Pancreas (tissue), 10 donors: ENCODE data around the gene PHGDH. TPM values are rescaled to one million over a fixed set of nuclear protein-coding genes. Genes with fewer than 3 reads are reported as not detected.
A peak's percentile ranks its signal among the peaks of the same experiment; 100 is the strongest.

ENCODE experiments used
- ATAC-seq, 4 donors: fragments of 200-7000 bp; cut with Tn5 transposase; one replicate each; pipeline versions ENCODE4 v1.8.0 to v1.9.1; 2020; ENCODE audit warnings: mild to moderate bottlenecking in 4 of 4, moderate library complexity in 4 of 4
- DNase-seq, 6 donors: peaks; one replicate each; pipeline ENCODE4 v3.0.0-alpha.2; 2020
- FAIRE-seq: peaks from 2 replicates; lab custom pipeline; 2012; peaks lifted over from hg19 to GRCh38; lab: Jason Lieb, UNC
- H3K27ac ChIP-seq, 4 donors: fragments of 200-600 bp; sonication (generic); 1 replicate in 3 of 4; 2 replicates in 1 of 4; pipeline versions ENCODE4 v1.5.0 to v1.8.0; 2020
- H3K27me3 ChIP-seq, 4 donors: fragments of 200-600 bp; one replicate each; pipeline ENCODE4 v1.8.0; 2021
- H3K36me3 ChIP-seq, 3 donors: fragments of 200-600 bp; sonication (generic) in 1 of 3; one replicate each; pipeline versions ENCODE4 v1.5.0 to v1.8.0; 2020 to 2021
- H3K4me1 ChIP-seq, 3 donors: fragments of 200-600 bp; one replicate each; pipeline ENCODE4 v1.8.0; 2021
- H3K4me3 ChIP-seq, 4 donors: fragments of 200-600 bp; sonication (generic) in 2 of 4; one replicate each; pipeline versions ENCODE4 v1.5.0 to v1.8.0; 2020 to 2021
- H3K9me3 ChIP-seq, 4 donors: fragments of 200-600 bp; one replicate each; pipeline ENCODE4 v1.8.0; 2021
- CTCF ChIP-seq, 4 donors: fragments of 200-600 bp; sonication (generic) in 3 of 4; IDR thresholded peaks; one replicate each; pipeline versions ENCODE4 v1.5.0 to v1.8.0; 2021; ENCODE audit warnings: antibody characterized with exemption in 4 of 4
- WGBS, 2 donors: extraction: QIAGEN DNeasy Blood & Tissue Kit; methylation state at CpG; one replicate each; pipeline ENCODE4 v1.1.7; 2013; 5-methylcytosine and 5-hydroxymethylcytosine counted together
- intact Hi-C, 3 donors: fragments of 100-400 bp; cut with DNase I; formaldehyde crosslinking; loops; one replicate each; pipeline versions ENCODE4 v1.11.1 to v1.14.2; 2022
- polyA plus RNA-seq, 2 donors: library from polyadenylated mRNA; stranded (reverse); fragments of 200-250 nt; gene quantifications; one replicate each; pipeline ENCODE4 v1.2.3, GENCODE V29; 2013
- total RNA-seq, 6 donors: library from RNA; stranded (reverse); fragmentation: NEBNext Ultra II Directional in 4 of 6; extraction: Animal tissue kit (Norgen Biotek cat#: 25700) in 4 of 6; gene quantifications; one replicate each; pipeline versions ENCODE4 v1.2.1 to v1.2.4, GENCODE V29; 2021 to 2023
- donor health status: healthy with polysubstance abuse.
- donor health status: DM: no; HTN: no; CAD: no; lungs with moderate emphysema.
- donor health status: DM: no; HTN: no; CAD: no.
- donor health status: control.
- donor health status: control.
- donor health status: Bipolar disorder and iron deficiency.
- donor health status: DM: yes; HTN: yes; CAD: no.
- donor health status: DM: no; HTN: no; CAD: no.
- donor health status: DM: no; HTN: no; CAD: no.
- donor health status: DM: yes; HTN: yes; CAD: no.

Gene PHGDH
- total and polyA plus RNA-seq, 8 donors, result 28.2 to 357 (median 70.4) TPM

GRCh38 chr1:119739150-119739549 is 27.4 kb downstream of the PHGDH start:
- TF ChIP-seq CTCF (IDR thresholded peaks at IDR 0.05), result no peak
- Histone ChIP-seq H3K27ac (no peak overlapping the region), H3K4me3 (no peak overlapping the region), H3K9me3 (no peaks in the 10 kb centered on the region), H3K27me3 (no peaks in the 10 kb centered on the region), H3K4me1 (peaks cover 7 to 13% (median 12%) of the 10 kb centered on the region in 3 donors), H3K36me3 (peaks cover 0 to 36% (median 0%) of the 10 kb centered on the region in 3 donors)
- FAIRE-seq, result no peak
- intact Hi-C loops, result no loop called here
- no peak for ATAC-seq
- 65 to 70% methylated on average over 6 of the region's 6 CpGs for WGBS, 2 donors
- DNase-seq, result no peak

- Histone ChIP-seq H3K27ac (no peak overlapping the region), H3K4me3 (no peak overlapping the region), H3K27me3 (no peaks in the 10 kb centered on the region), H3K4me1 (peaks cover 7 to 13% (median 12%) of the 10 kb centered on the region in 3 donors), H3K9me3 (no peaks in the 10 kb centered on the region), H3K36me3 (peaks cover 0 to 27% (median 0%) of the 10 kb centered on the region in 3 donors)
- intact Hi-C loops, result loop anchor here in 1 of 3 donors (10.0 kb wide), 1 partner anchor 135 kb away; no protein-coding TSS in a partner anchor
- ATAC-seq (no peak), DNase-seq (no peak), FAIRE-seq (no peak)
- whole genome bisulfite sequencing, 2 donors, result 97 to 100% methylated on average over 2 of the region's 2 CpGs
- TF ChIP-seq CTCF (IDR thresholded peaks at IDR 0.05), result no peak
Observed at GRCh38 chr1:119740261-119740660, 28.5 kb downstream of the PHGDH start.

DNA sequence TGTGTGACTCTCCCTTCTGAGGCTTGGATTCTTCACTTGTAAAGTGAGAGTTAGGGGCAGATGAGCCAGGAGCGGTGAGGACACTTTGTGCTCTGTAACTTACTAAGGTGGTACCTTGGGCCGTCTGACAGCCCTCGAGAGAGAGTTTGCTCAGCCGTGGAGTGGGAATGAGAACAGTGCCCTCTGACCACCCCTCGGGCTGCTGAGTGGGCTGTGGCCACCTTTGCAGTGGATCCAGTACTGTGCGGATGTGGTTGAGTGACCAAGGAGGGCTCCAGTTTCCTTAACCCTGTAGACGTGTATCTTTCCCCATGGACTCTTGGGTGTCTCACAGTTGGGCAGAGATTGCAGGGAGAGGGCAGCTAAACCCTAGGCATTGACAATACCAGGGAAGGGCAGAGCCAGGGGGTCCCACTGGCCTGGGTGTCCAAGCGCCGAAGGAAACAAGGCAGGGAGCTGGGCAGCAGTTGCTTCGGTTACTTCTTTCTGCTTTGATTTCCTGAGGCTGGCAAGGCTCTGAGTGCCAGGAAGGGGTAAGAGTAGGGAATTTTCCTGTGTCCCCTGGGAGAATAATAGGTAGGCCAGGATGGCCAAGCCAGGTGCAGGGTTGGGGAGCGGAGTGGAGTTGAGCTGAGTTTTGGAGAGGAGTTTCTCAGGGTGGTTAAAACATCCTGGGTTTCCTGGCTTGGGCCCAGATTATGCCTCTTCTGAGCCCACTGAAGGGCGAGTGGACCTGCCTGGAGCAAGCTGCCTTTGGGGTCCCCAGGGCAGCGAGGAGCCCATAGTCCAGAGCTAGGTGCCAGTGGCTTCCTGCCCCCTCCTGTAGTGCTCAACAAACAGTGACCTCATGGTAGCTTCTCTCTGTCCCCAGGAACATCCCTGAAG is 29.4 kb downstream of the PHGDH start:
- intact Hi-C loops, result loop anchor here in 1 of 3 donors (10.0 kb wide), 1 partner anchor 134 kb away; no protein-coding TSS in a partner anchor
- no peak for FAIRE-seq
- H3K9me3 ChIP-seq, result no peaks in the 10 kb centered on the region
- H3K27ac ChIP-seq, result no peak overlapping the region
- no peak for DNase-seq
- no peaks in the 10 kb centered on the region for H3K27me3 ChIP-seq
- TF ChIP-seq CTCF (IDR thresholded peaks at IDR 0.05), result no peak
- 88 to 89% methylated on average over 13 of the region's 13 CpGs for WGBS, 2 donors
- peaks cover 0 to 18% (median 0%) of the 10 kb centered on the region in 3 donors for H3K36me3 ChIP-seq
- peaks cover 7 to 13% (median 12%) of the 10 kb centered on the region in 3 donors for H3K4me1 ChIP-seq
- ATAC-seq, result no peak
- no peak overlapping the region for H3K4me3 ChIP-seq

DNA sequence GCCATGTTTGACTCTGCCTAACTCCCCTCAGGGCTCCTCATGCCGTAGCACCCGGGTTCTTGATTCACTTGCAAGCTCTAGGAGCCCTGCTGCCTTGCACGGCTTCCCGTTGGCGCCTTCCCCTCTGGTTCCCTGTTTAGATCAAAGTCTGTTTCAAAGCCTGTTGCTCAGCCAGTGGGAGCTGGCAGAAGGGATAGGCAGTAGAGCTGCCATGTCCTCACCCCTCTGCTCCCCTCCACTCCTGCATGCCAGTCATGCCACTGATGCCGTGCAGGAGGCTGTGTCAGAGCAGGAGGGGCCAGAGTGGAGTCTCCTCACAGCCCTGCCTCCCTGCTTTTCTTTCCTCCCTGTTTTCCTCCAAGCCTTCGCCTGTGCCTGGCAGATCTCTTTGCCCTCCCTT is 30.5 kb downstream of the PHGDH start:
- peak in 1 of 4 donors; percentile 11 for ATAC-seq
- Histone ChIP-seq H3K9me3 (no peaks in the 10 kb centered on the region), H3K36me3 (peaks cover 0 to 16% (median 0%) of the 10 kb centered on the region in 3 donors), H3K4me1 (peaks cover 4 to 8% (median 5%) of the 10 kb centered on the region in 3 donors), H3K27ac (no peak overlapping the region), H3K27me3 (no peaks in the 10 kb centered on the region), H3K4me3 (no peak overlapping the region)
- intact Hi-C loops, result loop anchor here in 1 of 3 donors (10.0 kb wide), 1 partner anchor 133 kb away; no protein-coding TSS in a partner anchor
- FAIRE-seq, result no peak
- no peak for DNase-seq
- TF ChIP-seq CTCF (IDR thresholded peaks at IDR 0.05), result no peak
- 67 to 78% methylated on average over 7 of the region's 7 CpGs for WGBS, 2 donors
